Ishikawa (cell line): ENCODE results near the gene SLC12A7.

ENCODE experiments used
- CREB1 ChIP-seq: IDR thresholded peaks from 2 replicates; pipeline ENCODE4 v1.6.1; 2012; ENCODE audit warnings: low read depth
- MAX ChIP-seq: IDR thresholded peaks from 2 replicates; pipeline ENCODE4 v1.6.1; 2012
- RAD21 ChIP-seq: IDR thresholded peaks from 2 replicates; pipeline ENCODE4 v1.6.1; 2012; ENCODE audit warnings: low read depth
- REST ChIP-seq: IDR thresholded peaks from 2 replicates; pipeline ENCODE4 v1.6.1; 2012; ENCODE audit warnings: low read depth, mild to moderate bottlenecking
- TAF1 ChIP-seq: IDR thresholded peaks from 2 replicates; pipeline ENCODE4 v1.6.1; 2012; ENCODE audit warnings: low read depth, mild to moderate bottlenecking
- TCF12 ChIP-seq: IDR thresholded peaks from 2 replicates; pipeline ENCODE4 v1.6.1; 2012; ENCODE audit warnings: low read depth
- USF1 ChIP-seq: IDR thresholded peaks from 2 replicates; pipeline ENCODE4 v1.6.1; 2012
- YY1 ChIP-seq: IDR thresholded peaks from 2 replicates; pipeline ENCODE4 v1.6.1; 2012; ENCODE audit warnings: low read depth

GRCh38 chr5:1110307-1111240 is 1.3 kb downstream of the SLC12A7 start:
- TF ChIP-seq MAX (no peak), REST (no peak), RAD21 (no peak), TCF12 (no peak), CREB1 (no peak), YY1 (no peak), USF1 (no peak), TAF1 (no peak)
